ENCODE results near the gene UNCX. TPM values are rescaled to one million over a fixed set of nuclear protein-coding genes. Genes with fewer than 3 reads are reported as not detected.
A peak's percentile ranks its signal among the peaks of the same experiment; 100 is the strongest.

UNCX gene
- total and polyA plus RNA-seq, 2 of the 8 experiments (the other 6 are each of a cell fraction or from before 2014, with no cell fraction given): not detected

DNA sequence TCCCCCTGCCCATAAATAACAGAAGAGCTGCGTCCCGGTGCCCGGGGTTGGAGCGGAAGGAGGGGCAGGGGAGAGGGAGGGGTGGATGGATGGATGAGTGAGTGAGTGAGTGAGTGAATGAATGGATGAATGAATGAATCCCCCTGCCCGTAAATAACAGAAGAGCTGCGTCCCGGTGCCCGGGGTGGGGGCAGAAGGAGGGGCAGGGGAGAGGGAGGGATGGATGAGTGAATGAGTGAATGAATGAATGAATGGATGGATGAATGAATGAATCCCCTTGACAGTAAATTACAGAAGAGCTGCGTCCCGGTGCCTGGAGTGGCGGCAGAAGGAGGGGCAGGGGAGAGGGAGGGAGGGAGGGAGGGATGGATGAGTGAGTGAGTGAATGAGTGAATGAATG, 7.6 kb upstream of the UNCX start (continued):
- TF ChIP-seq, protein P1, sequence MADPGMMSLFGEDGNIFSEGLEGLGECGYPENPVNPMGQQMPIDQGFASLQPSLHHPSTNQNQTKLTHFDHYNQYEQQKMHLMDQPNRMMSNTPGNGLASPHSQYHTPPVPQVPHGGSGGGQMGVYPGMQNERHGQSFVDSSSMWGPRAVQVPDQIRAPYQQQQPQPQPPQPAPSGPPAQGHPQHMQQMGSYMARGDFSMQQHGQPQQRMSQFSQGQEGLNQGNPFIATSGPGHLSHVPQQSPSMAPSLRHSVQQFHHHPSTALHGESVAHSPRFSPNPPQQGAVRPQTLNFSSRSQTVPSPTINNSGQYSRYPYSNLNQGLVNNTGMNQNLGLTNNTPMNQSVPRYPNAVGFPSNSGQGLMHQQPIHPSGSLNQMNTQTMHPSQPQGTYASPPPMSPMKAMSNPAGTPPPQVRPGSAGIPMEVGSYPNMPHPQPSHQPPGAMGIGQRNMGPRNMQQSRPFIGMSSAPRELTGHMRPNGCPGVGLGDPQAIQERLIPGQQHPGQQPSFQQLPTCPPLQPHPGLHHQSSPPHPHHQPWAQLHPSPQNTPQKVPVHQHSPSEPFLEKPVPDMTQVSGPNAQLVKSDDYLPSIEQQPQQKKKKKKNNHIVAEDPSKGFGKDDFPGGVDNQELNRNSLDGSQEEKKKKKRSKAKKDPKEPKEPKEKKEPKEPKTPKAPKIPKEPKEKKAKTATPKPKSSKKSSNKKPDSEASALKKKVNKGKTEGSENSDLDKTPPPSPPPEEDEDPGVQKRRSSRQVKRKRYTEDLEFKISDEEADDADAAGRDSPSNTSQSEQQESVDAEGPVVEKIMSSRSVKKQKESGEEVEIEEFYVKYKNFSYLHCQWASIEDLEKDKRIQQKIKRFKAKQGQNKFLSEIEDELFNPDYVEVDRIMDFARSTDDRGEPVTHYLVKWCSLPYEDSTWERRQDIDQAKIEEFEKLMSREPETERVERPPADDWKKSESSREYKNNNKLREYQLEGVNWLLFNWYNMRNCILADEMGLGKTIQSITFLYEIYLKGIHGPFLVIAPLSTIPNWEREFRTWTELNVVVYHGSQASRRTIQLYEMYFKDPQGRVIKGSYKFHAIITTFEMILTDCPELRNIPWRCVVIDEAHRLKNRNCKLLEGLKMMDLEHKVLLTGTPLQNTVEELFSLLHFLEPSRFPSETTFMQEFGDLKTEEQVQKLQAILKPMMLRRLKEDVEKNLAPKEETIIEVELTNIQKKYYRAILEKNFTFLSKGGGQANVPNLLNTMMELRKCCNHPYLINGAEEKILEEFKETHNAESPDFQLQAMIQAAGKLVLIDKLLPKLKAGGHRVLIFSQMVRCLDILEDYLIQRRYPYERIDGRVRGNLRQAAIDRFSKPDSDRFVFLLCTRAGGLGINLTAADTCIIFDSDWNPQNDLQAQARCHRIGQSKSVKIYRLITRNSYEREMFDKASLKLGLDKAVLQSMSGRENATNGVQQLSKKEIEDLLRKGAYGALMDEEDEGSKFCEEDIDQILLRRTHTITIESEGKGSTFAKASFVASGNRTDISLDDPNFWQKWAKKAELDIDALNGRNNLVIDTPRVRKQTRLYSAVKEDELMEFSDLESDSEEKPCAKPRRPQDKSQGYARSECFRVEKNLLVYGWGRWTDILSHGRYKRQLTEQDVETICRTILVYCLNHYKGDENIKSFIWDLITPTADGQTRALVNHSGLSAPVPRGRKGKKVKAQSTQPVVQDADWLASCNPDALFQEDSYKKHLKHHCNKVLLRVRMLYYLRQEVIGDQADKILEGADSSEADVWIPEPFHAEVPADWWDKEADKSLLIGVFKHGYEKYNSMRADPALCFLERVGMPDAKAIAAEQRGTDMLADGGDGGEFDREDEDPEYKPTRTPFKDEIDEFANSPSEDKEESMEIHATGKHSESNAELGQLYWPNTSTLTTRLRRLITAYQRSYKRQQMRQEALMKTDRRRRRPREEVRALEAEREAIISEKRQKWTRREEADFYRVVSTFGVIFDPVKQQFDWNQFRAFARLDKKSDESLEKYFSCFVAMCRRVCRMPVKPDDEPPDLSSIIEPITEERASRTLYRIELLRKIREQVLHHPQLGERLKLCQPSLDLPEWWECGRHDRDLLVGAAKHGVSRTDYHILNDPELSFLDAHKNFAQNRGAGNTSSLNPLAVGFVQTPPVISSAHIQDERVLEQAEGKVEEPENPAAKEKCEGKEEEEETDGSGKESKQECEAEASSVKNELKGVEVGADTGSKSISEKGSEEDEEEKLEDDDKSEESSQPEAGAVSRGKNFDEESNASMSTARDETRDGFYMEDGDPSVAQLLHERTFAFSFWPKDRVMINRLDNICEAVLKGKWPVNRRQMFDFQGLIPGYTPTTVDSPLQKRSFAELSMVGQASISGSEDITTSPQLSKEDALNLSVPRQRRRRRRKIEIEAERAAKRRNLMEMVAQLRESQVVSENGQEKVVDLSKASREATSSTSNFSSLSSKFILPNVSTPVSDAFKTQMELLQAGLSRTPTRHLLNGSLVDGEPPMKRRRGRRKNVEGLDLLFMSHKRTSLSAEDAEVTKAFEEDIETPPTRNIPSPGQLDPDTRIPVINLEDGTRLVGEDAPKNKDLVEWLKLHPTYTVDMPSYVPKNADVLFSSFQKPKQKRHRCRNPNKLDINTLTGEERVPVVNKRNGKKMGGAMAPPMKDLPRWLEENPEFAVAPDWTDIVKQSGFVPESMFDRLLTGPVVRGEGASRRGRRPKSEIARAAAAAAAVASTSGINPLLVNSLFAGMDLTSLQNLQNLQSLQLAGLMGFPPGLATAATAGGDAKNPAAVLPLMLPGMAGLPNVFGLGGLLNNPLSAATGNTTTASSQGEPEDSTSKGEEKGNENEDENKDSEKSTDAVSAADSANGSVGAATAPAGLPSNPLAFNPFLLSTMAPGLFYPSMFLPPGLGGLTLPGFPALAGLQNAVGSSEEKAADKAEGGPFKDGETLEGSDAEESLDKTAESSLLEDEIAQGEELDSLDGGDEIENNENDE (IDR thresholded peaks at IDR 0.05; ENCODE audit: insufficient replicate concordance, low read length): peak; percentile 54
